Memory B cell (primary cell): ENCODE data around the gene LAMA1.

Source experiments
- ATAC-seq: fragments of 150-1000 bp; cut with Tn5 transposase; 2 replicates; pipeline ENCODE4 v1.10.0; 2021; ENCODE audit warnings: low read depth, mild to moderate bottlenecking, moderate library complexity
- DNase-seq, 2 donors: peaks; one replicate each; pipeline ENCODE4 v3.0.0; 2022; ENCODE audit warnings: low spot score in 2 of 2
- H3K27ac Mint-ChIP-seq: one replicate; pipeline ENCODE4 v1.8.0; 2022; ENCODE audit warnings: mild to moderate bottlenecking, moderate library complexity, mixed read lengths
- H3K27me3 Mint-ChIP-seq: one replicate; pipeline ENCODE4 v1.8.0; 2022; ENCODE audit warnings: mixed read lengths
- H3K36me3 Mint-ChIP-seq: one replicate; pipeline ENCODE4 v1.8.0; 2022; ENCODE audit warnings: mild to moderate bottlenecking, mixed read lengths
- H3K4me1 Mint-ChIP-seq: one replicate; pipeline ENCODE4 v1.8.0; 2022; ENCODE audit warnings: mixed read lengths
- H3K4me3 Mint-ChIP-seq: one replicate; pipeline ENCODE4 v1.8.0; 2022; ENCODE audit warnings: mild to moderate bottlenecking, moderate library complexity, mixed read lengths
- H3K9me3 Mint-ChIP-seq: one replicate; pipeline ENCODE4 v1.8.0; 2022; ENCODE audit warnings: mixed read lengths

The LAMA1 gene

DNA sequence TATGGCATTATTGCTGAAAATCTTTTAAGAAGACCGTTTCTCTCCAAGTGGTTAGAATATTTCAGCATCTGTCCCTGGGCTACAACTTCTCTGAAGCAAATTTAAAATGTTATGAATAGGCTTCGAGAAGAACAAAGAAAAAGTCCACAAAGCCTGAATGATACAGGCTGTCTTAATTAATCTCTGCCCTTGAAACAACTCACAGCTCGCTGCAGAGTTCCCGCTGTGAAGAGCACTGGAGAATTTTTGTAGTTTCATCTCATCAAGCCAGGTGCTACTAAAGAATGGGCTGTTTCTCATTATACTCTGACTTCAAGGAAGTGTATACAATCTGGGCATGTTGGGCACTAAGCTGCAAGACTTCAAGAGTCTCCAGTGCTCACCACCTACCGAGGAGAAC lies 67.6 kb downstream of the LAMA1 start:
- H3K9me3 Mint-ChIP-seq = peaks cover 3% of the 10 kb centered on the region
- no peak for ATAC-seq
- H3K36me3 Mint-ChIP-seq = no peaks in the 10 kb centered on the region
- H3K4me3 Mint-ChIP-seq = no peak overlapping the region
- H3K27ac Mint-ChIP-seq = no peak overlapping the region
- no peak for DNase-seq
- no peaks in the 10 kb centered on the region for H3K4me1 Mint-ChIP-seq
- no peaks in the 10 kb centered on the region for H3K27me3 Mint-ChIP-seq

DNA sequence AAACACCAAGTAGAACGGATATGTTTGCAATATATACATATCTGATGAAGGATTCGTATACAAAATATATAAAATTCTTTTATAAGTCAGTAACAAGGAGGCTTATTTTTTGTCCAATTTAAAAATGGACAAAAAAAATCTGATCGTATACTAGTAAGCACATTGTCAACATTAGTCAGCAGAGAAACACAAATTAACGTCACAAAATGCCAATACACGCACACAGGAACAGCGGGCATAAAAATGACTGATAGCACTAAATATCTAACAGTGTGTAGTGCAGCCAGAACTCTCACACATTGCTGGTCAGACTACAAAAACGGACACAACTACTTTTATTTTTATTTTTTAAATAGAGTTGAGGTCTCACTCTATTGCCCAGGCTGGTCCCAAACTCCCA lies 69.5 kb downstream of the LAMA1 start:
- Mint-ChIP-seq H3K4me3 (no peak overlapping the region), H3K27me3 (no peaks in the 10 kb centered on the region), H3K9me3 (peaks cover 1% of the 10 kb centered on the region), H3K36me3 (no peaks in the 10 kb centered on the region), H3K4me1 (no peaks in the 10 kb centered on the region), H3K27ac (no peak overlapping the region)
- DNase-seq (no peak), ATAC-seq (no peak)

DNA sequence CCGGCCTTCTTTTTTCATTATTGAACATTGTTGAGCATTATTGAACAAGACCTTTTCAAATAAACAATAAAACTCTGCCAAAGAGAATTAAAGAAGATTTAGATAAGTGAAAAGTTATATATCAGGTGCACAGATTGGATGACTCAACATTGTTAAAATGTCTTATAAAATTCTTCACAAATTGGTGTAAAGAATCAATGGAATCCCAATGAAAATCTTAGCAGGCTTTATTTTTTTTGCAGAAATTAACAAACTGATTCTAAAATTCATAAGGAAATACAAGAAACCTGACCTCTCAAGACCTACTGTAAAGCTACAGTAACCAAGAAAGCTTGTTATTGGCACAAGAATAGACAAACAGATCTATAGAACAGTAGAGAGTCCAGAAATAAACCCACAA lies 70.3 kb downstream of the LAMA1 start:
- Mint-ChIP-seq H3K4me3 (no peak overlapping the region), H3K4me1 (no peaks in the 10 kb centered on the region), H3K27me3 (no peaks in the 10 kb centered on the region), H3K36me3 (no peaks in the 10 kb centered on the region), H3K9me3 (peaks cover 1% of the 10 kb centered on the region), H3K27ac (no peak overlapping the region)
- no peak for ATAC-seq
- DNase-seq = no peak

DNA sequence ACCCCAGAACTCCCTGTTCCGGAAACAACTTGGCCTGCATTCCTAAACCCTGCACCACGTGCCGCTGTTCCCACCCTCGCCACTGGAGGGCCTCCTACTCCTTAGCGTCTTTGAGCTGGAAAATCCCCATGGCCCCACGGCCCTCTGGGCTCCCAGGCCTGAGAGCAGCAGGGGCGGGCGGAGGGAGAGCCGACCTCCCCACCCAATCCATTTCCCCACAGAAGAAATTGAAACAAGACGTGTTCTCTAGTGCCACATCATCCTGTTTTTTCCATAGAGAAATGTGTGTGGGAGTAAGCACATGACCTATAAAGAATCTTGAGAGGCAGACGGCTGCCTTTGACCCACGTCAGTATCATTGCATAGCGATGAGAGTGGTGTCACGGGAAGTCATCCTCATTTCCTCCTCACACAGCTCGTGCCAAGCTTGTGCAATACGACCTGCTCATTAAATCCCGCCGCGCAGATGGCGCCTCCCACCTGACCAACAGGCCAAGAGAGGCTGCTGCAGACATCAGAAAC lies 79.2 kb downstream of the LAMA1 start:
- H3K4me3 Mint-ChIP-seq = no peak overlapping the region
- no peak overlapping the region for H3K27ac Mint-ChIP-seq
- no peaks in the 10 kb centered on the region for H3K27me3 Mint-ChIP-seq
- H3K9me3 Mint-ChIP-seq = peaks cover 1% of the 10 kb centered on the region
- no peaks in the 10 kb centered on the region for H3K36me3 Mint-ChIP-seq
- no peaks in the 10 kb centered on the region for H3K4me1 Mint-ChIP-seq
- ATAC-seq (no peak), DNase-seq (no peak)

DNA sequence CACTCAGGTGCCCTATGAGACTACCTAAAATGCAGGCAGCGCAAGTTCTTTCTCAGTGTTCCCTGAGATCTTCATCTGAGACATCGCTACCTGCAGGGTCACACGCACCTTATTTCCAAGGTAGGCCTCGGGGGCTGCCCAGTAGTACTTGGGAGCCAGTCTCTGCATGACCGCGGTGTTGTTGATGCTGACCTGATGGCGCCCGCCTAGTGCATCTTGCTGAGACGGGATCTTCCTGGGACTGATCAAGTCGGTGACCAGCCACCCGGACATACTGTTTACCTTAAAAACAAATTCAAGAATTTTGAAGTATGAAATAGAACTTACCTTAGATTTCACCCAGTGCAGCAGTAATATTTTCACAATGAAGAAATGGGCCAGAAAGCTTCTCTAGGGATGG lies 80.1 kb downstream of the LAMA1 start:
- Mint-ChIP-seq H3K27ac (no peak overlapping the region), H3K4me3 (no peak overlapping the region), H3K4me1 (no peaks in the 10 kb centered on the region), H3K36me3 (no peaks in the 10 kb centered on the region), H3K27me3 (no peaks in the 10 kb centered on the region), H3K9me3 (peaks cover 1% of the 10 kb centered on the region)
- no peak for ATAC-seq
- DNase-seq = no peak

DNA sequence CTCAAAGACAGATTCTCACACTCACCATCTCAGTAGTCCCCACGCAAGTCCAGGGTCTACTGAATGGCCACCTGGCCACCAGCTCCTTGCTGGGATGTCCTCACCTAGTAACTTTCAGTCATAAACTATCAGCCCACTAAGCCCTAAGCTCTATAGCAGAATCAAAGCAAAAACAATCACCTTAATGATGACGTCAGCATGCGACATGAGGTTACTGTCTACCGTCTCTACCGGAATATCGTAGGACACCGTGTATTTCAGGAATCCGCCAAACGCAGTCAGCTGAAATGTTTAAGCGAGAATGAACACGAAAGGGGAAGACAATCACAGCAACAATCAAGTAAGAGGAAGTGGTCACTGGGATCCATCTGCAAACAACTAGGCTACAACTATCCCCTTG lies 81.8 kb downstream of the LAMA1 start:
- no peaks in the 10 kb centered on the region for H3K27me3 Mint-ChIP-seq
- no peaks in the 10 kb centered on the region for H3K36me3 Mint-ChIP-seq
- H3K9me3 Mint-ChIP-seq = no peaks in the 10 kb centered on the region
- H3K4me3 Mint-ChIP-seq = no peak overlapping the region
- ATAC-seq (no peak), DNase-seq (no peak)
- H3K27ac Mint-ChIP-seq = no peak overlapping the region
- H3K4me1 Mint-ChIP-seq = no peaks in the 10 kb centered on the region

DNA sequence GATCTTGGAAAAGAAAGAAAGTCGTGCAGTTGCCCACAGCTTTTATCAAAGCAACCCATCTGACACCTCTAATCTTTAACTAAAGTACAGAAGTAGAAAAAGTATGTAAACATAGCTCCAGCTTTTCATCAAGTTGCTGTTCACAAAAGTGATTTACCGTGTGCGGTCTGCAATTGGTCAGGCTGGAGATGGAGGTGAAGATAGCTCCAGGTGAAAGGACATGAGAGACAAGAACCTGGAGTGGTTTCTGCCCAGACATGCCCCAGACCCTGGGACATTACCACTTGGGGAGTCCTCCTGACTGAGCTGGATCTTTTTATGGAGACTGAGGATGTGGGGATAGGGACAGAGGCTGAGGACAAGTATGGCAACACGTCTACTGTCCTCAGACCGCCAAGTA lies 82.7 kb downstream of the LAMA1 start:
- Mint-ChIP-seq H3K9me3 (no peaks in the 10 kb centered on the region), H3K4me1 (no peaks in the 10 kb centered on the region), H3K36me3 (no peaks in the 10 kb centered on the region), H3K4me3 (no peak overlapping the region), H3K27me3 (no peaks in the 10 kb centered on the region), H3K27ac (no peak overlapping the region)
- DNase-seq (no peak), ATAC-seq (no peak)

DNA sequence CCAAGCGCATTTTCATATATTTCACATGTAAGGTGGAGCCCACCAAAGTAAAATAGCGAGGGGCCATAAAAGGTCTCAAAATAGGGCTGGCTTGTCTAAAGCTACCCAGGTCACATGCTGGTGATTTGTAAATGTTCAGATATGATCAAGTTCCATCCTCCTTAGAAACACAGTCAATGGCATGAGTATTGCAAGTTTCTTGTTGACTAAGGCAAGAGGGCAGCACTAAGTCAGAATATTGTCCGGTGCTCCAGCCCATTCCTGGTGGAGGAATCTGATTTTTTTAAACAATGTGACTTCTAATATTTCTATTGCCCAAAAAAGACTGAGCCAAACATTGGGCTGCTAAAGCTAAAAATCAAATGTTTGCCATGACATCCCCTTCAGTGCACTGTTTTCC lies 85.1 kb downstream of the LAMA1 start:
- ATAC-seq = no peak
- Mint-ChIP-seq H3K4me1 (no peaks in the 10 kb centered on the region), H3K9me3 (no peaks in the 10 kb centered on the region), H3K36me3 (no peaks in the 10 kb centered on the region), H3K27me3 (no peaks in the 10 kb centered on the region), H3K4me3 (no peak overlapping the region), H3K27ac (no peak overlapping the region)
- no peak for DNase-seq

DNA sequence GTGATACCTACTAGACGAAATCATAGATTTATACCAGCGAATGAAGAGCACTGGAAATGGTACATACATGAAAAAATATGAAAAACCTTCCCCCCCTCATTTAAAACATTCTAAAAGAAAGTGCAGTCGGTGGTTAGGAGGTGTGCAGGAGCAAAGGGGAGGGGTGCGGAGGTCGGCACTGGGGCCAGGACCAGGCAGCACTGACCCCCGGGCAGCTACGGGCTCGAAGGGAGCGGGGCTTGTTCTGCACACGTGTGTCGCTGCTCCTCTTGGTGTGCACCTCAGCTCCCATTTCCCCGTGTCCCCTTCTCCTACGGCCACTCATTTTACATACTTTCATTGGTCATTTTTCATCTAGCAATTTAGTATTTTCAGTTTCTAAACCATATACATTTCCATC lies 89.0 kb downstream of the LAMA1 start:
- Mint-ChIP-seq H3K9me3 (no peaks in the 10 kb centered on the region), H3K4me3 (no peak overlapping the region), H3K27me3 (no peaks in the 10 kb centered on the region), H3K36me3 (no peaks in the 10 kb centered on the region), H3K27ac (no peak overlapping the region), H3K4me1 (no peaks in the 10 kb centered on the region)
- ATAC-seq (no peak), DNase-seq (no peak)

DNA sequence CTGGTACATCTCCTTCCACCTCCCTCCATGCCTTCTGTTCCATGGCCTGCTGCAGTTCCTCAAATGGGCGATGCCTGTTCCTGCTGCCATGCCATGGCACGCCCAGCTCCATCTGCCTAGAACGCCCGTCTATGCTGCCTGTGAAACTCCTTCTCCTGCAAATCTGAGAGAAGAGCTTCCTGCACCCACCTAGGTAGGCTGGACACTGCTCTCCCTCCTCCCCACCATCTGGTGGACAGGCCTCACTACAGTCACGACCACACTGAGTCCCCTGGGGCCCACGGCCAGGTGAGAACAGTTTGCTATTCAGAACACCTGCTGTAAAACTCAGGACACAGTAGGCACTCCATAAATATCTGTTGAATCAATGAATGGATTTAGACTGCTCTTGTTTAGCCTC lies 92.4 kb downstream of the LAMA1 start:
- no peak overlapping the region for H3K4me3 Mint-ChIP-seq
- H3K27ac Mint-ChIP-seq = no peak overlapping the region
- no peaks in the 10 kb centered on the region for H3K27me3 Mint-ChIP-seq
- no peaks in the 10 kb centered on the region for H3K4me1 Mint-ChIP-seq
- DNase-seq (no peak), ATAC-seq (no peak)
- peaks cover 4% of the 10 kb centered on the region for H3K9me3 Mint-ChIP-seq
- H3K36me3 Mint-ChIP-seq = no peaks in the 10 kb centered on the region

DNA sequence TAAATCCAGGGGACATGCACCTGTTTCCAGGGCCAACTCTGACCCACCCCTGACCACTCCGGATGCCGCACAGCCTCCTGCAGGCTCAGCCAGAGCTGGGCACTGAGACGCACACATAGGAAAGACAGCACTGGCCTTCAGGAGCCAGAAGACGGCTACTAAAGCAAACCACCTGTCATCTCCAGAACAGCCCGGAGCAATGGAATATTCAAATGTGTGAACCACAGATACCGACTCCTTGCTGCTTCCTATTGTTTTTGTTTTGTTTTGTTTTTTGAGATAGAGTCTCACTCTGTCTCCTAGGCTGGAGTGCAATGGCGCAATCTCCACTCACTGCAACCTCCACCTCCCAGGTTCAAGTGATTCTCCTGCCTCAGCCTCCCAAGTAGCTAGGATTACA lies 94.0 kb downstream of the LAMA1 start:
- ATAC-seq (no peak), DNase-seq (no peak)
- no peaks in the 10 kb centered on the region for H3K36me3 Mint-ChIP-seq
- H3K9me3 Mint-ChIP-seq = peaks cover 4% of the 10 kb centered on the region
- no peak overlapping the region for H3K27ac Mint-ChIP-seq
- no peaks in the 10 kb centered on the region for H3K27me3 Mint-ChIP-seq
- H3K4me3 Mint-ChIP-seq = no peak overlapping the region
- no peaks in the 10 kb centered on the region for H3K4me1 Mint-ChIP-seq

DNA sequence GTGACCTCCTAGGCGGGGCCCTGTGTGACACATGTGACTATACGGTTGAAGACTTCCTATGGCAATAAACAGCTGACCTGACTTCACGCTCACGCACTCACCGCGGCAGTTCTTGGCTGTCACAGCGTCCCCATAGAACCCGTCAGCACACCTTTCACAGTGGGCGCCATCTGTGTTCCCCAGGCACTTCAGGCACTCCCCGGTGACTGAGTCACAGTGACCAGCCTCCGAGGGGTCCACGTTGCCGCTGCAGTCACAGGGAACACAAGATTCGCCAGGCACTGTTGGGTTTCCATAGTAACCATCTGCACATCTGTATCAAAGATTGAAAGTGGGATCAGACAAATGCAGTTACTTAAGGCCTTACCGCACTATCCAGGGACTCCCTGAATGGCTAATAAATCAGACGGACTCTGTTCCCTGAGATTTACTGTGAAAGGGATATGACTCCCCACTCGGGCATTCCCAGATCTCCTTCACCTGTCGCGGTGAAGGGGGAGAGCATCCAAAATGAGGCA lies 94.5 kb downstream of the LAMA1 start:
- H3K36me3 Mint-ChIP-seq = no peaks in the 10 kb centered on the region
- no peaks in the 10 kb centered on the region for H3K4me1 Mint-ChIP-seq
- peaks cover 4% of the 10 kb centered on the region for H3K9me3 Mint-ChIP-seq
- H3K27ac Mint-ChIP-seq = no peak overlapping the region
- H3K4me3 Mint-ChIP-seq = no peak overlapping the region
- no peak for DNase-seq
- no peak for ATAC-seq
- H3K27me3 Mint-ChIP-seq = no peaks in the 10 kb centered on the region

DNA sequence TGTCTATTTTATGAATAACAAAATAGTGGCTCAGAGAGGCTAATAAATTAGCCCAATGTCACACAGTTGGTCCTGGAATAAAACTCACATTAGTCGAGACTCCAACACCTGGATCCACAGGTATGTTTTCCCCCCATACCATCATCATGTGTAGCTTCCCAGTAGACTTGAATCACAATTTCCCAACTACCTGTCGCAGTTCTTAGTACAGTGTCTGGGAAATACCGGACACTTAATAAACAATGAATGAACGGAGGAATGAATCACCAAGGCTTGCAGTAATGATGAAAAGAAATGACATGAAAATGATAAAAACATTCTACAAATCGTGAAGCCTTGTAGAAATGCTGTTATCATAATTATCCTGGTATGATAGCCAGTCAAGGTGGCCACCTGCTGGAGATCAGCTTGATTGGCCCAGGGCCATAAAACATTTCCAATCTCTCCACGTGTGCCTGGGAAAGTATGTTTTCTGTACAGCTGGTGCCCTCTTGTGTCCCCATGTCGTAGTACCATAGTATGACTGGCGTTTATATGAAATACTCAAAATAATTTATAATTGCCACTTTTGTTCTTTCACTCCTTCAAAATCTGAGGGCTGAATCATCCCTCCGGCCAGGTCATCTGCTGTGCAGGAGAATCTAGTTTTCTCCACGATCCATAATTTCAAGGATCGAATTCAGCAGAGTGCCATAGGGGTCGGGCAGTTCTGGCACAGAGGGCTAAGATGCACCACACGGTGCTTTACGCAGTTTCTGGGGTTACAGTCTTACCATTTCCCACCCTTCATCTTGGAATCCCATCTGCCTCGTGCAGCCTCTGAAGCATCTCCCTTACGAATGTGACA lies 95.4 kb downstream of the LAMA1 start:
- no peak overlapping the region for H3K4me3 Mint-ChIP-seq
- H3K27me3 Mint-ChIP-seq = no peaks in the 10 kb centered on the region
- H3K36me3 Mint-ChIP-seq = no peaks in the 10 kb centered on the region
- peaks cover 4% of the 10 kb centered on the region for H3K9me3 Mint-ChIP-seq
- no peak for ATAC-seq
- H3K4me1 Mint-ChIP-seq = no peaks in the 10 kb centered on the region
- no peak overlapping the region for H3K27ac Mint-ChIP-seq
- DNase-seq = no peak

DNA sequence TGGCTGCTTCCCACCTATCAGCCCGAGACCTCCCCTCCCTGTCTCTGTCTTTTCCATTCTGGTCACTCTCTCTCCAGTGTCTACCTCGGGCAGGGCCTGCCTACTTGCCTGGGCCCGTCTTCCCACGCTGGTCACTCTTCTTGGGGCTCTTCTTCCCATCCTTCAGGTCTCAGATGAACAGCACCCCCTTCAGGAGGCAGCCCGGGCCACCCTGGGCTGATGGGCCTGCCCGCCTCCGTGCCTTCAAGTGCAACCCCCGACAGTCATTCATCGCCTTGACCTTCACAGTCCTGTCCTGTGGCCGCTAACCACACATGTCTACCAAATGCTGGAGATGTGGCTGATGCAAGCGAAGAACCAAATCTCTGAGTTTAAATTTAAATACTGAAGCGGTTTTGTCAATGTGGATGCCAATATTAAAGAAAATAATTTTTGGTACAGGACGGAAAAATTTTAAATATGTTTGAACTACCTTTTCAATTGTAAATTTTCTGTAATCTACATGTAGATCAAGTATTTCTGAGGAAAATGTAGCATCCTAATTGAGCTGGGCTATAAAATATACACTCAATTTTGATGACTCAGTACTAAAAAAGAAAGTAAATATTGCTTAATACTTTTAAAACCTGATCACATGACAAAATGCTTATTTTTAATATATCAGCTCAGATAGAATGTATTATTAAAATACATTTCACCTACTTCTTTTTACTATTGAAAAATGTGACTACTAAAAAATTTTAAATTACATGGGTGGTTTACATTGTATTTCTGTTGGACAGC lies 96.4 kb downstream of the LAMA1 start:
- Mint-ChIP-seq H3K4me3 (no peak overlapping the region), H3K9me3 (peaks cover 4% of the 10 kb centered on the region), H3K4me1 (no peaks in the 10 kb centered on the region), H3K36me3 (no peaks in the 10 kb centered on the region), H3K27ac (no peak overlapping the region), H3K27me3 (no peaks in the 10 kb centered on the region)
- no peak for DNase-seq
- ATAC-seq = no peak
